Caco-2 (cell line): ENCODE data around the gene PPM1F. TPM values are rescaled to one million over a fixed set of nuclear protein-coding genes. Genes with fewer than 3 reads are reported as not detected.

Experiments
- Bru-seq: library from RNA; stranded (reverse); fragments of 400-500 nt; gene quantifications from one replicate; lab custom pipeline; 2021; lab: Mats Ljungman, UMichigan
- BruChase-seq, 2 experiments: library from RNA; stranded (reverse); fragments of 400-500 nt; gene quantifications; one replicate each; lab custom pipeline; 2021; lab: Mats Ljungman, UMichigan
- BruUV-seq: library from RNA; stranded (reverse); fragments of 400-500 nt; replicated peaks from 2 replicates; lab custom pipeline; 2021; lab: Mats Ljungman, UMichigan
- CTCF ChIA-PET: fragments of 300-600 bp; sonication (Branson Sonifier 250); formaldehyde crosslinking; loops from one replicate; lab custom pipeline; 2022; ENCODE audit warnings: antibody characterized with exemption; lab: Charles Lee
- POLR2A ChIA-PET: fragments of 300-600 bp; sonication (Branson Sonifier 250); formaldehyde crosslinking; loops from one replicate; lab custom pipeline; 2022; ENCODE audit warnings: antibody characterized with exemption; lab: Charles Lee
- DNase-seq, 2 experiments: peaks; one replicate each; pipeline versions ENCODE4 v3.0.0 to v3.0.0-alpha.2; 2020 to 2022
- H3K27me3 ChIP-seq: replicated peaks from 2 replicates; pipeline ENCODE4 v1.6.0; 2011; ENCODE audit warnings: low read length; ENCODE audit not compliant: control insufficient read depth, insufficient read depth
- H3K36me3 ChIP-seq: 2 replicates; pipeline ENCODE4 v1.5.1; 2011; ENCODE audit warnings: low read length; ENCODE audit not compliant: control insufficient read depth, insufficient read depth
- H3K4me1 ChIP-seq: fragments of 250-450 bp; sonication (Bioruptor Pico); 2 replicates; pipeline ENCODE4 v1.5.1; 2020; ENCODE audit warnings: mild to moderate bottlenecking
- H3K4me3 ChIP-seq: 2 replicates; pipeline ENCODE4 v1.5.1; 2011; ENCODE audit warnings: low read depth, mild to moderate bottlenecking, control low read depth, low read length
- H3K9me3 ChIP-seq: fragments of 250-450 bp; sonication (Bioruptor Pico); 2 replicates; pipeline ENCODE4 v1.5.1; 2020; ENCODE audit warnings: mild to moderate bottlenecking, moderate library complexity
- H3K27ac Mint-ChIP-seq: one replicate; pipeline ENCODE4 v1.8.0; 2022; ENCODE audit warnings: mixed read lengths; ENCODE audit not compliant: unreplicated experiment
- H3K27me3 Mint-ChIP-seq: one replicate; pipeline ENCODE4 v1.8.0; 2022; ENCODE audit warnings: mixed read lengths; ENCODE audit not compliant: insufficient read depth, unreplicated experiment
- H3K36me3 Mint-ChIP-seq: one replicate; pipeline ENCODE4 v1.8.0; 2022; ENCODE audit warnings: mild to moderate bottlenecking, mixed read lengths; ENCODE audit not compliant: insufficient read depth, unreplicated experiment
- H3K4me1 Mint-ChIP-seq: one replicate; pipeline ENCODE4 v1.8.0; 2022; ENCODE audit warnings: low read depth, mixed read lengths; ENCODE audit not compliant: unreplicated experiment
- H3K4me3 Mint-ChIP-seq: one replicate; pipeline ENCODE4 v1.8.0; 2022; ENCODE audit warnings: mild to moderate bottlenecking, moderate library complexity, mixed read lengths; ENCODE audit not compliant: unreplicated experiment
- H3K9me3 Mint-ChIP-seq: one replicate; pipeline ENCODE4 v1.8.0; 2022; ENCODE audit warnings: mixed read lengths; ENCODE audit not compliant: unreplicated experiment
- intact Hi-C: fragments of 100-400 bp; cut with micrococcal nuclease; formaldehyde crosslinking; loops from one replicate; pipeline ENCODE4 v1.10.0; 2022; ENCODE audit not compliant: unreplicated experiment
- long read RNA-seq: library from polyadenylated mRNA; stranded (forward); transcript quantifications from one replicate; pipeline ENCODE4 v2.0.0, GENCODE V29; 2022
- total RNA-seq: library from RNA; stranded (reverse); gene quantifications from 2 replicates; pipeline ENCODE4 v1.2.3, GENCODE V29; 2022
- TF ChIP-seq, protein P1 (sequence below), 2 experiments: fragments of 200-600 bp in 1 of 2; IDR thresholded peaks; 1 replicate in 1 of 2; 2 replicates in 1 of 2; pipeline versions ENCODE4 v1.5.1 to v1.8.0; 2011 to 2022; ENCODE audit warnings: antibody characterized with exemption in 1 of 2, control low read depth in 1 of 2, inconsistent platforms in 1 of 2, low read depth in 1 of 2, low read length in 1 of 2, mild to moderate bottlenecking in 1 of 2, moderate library complexity in 1 of 2; ENCODE audit not compliant: insufficient read depth in 1 of 2, severe bottlenecking in 1 of 2, unreplicated experiment in 1 of 2

Gene PPM1F
- 18.9 and 25.8 TPM in 2 replicates for total RNA-seq
- percentile 51 among the genes with signal in this experiment for Bru-seq, nascent RNA
- percentile 59 among the genes with signal in this experiment for BruChase-seq, experiment 1, labeled RNA remaining after a 2-hour chase
- BruChase-seq, experiment 2, labeled RNA remaining after a 6-hour chase: percentile 63 among the genes with signal in this experiment
- long read RNA-seq, full-length matches to known transcripts: 17 of 32 reads
- long read RNA-seq, partial matches to known transcripts: 5 of 32 reads
- long read RNA-seq, other reads (novel, unspliced or antisense): 10 of 32 reads

DNA sequence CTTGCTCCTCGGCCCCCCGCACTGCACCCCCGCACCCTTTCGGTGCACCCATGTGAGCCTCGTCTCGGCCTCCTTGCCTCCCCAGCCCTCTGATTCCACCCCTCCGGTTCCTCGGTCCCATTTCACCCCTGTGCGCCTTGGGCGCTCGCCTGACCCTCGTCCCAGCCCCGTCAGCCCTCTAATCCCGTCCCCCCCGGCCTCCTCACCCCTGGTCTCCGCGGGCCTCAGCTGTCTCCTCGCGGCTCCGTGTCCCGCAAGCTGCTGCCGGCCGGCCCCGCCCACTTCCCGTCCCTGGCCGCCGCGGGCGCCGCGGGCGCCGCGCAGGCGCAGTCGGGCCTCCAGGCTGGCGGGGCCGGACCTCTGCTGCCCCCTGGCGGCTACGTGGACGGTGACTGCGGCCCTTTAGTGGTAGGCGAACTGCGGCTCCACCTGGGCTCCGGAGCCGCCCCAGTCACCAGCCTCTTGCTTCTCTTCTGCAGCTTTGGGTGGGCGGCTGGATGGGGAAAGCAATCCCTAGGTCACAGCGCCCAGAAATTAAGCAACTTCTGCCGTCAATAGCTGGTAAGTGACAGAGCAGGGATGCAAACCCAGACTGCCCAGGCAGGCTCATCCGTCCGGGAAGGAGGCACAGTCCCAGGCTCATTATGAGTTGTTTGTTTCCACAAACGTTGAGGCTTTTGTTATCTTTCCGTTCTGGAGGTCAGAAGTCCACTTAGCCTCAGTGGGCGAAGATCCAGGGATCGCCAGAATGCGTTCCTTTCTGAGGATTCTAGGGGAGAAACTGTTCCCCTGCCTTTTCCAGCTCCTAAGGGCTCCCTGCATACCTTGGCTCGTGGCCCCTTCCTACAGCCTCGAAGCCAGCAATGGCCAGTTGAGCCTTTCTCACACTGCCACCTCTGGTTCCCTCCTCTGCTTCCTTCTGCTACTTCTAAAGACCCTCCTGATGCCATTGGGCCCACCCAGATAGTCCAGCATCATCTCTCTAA is at the start of gene PPM1F:
PPM1F (minus strand) TSS at position 263 of the 986 bp plus-strand sequence. CDS start 6,800 bp downstream, outside the sequence.
- no peaks in the 10 kb centered on the region for H3K27me3 ChIP-seq
- no peaks in the 10 kb centered on the region for H3K36me3 ChIP-seq
- no peaks in the 10 kb centered on the region for H3K9me3 ChIP-seq
- POLR2A ChIA-PET: interaction anchor here (0.6 kb wide), 1 partner anchor 1798 kb away, joined by 4 read pairs; the partner anchor contains the start of gene ZNF70
- Mint-ChIP-seq H3K36me3 (peaks cover 6% of the 10 kb centered on the region), H3K4me1 (peaks cover 2% of the 10 kb centered on the region), H3K4me3 (peak within 1 kb of the TSS; percentile 79), H3K27me3 (no peaks in the 10 kb centered on the region), H3K27ac (peak within 1 kb of the TSS; percentile 39), H3K9me3 (no peaks in the 10 kb centered on the region)
- intact Hi-C loops: loop anchor here (2.0 kb wide), 2 partner anchors 14 to 240 kb away; no protein-coding TSS in a partner anchor
- no TSS peak for BruUV-seq
- peak; percentile 72 to 92 for DNase-seq
- TF ChIP-seq, protein P1, sequence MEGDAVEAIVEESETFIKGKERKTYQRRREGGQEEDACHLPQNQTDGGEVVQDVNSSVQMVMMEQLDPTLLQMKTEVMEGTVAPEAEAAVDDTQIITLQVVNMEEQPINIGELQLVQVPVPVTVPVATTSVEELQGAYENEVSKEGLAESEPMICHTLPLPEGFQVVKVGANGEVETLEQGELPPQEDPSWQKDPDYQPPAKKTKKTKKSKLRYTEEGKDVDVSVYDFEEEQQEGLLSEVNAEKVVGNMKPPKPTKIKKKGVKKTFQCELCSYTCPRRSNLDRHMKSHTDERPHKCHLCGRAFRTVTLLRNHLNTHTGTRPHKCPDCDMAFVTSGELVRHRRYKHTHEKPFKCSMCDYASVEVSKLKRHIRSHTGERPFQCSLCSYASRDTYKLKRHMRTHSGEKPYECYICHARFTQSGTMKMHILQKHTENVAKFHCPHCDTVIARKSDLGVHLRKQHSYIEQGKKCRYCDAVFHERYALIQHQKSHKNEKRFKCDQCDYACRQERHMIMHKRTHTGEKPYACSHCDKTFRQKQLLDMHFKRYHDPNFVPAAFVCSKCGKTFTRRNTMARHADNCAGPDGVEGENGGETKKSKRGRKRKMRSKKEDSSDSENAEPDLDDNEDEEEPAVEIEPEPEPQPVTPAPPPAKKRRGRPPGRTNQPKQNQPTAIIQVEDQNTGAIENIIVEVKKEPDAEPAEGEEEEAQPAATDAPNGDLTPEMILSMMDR (IDR thresholded peaks at IDR 0.05; ENCODE audit: insufficient read depth in 1 of 2, low read depth in 1 of 2, low read length in 1 of 2, severe bottlenecking in 1 of 2, unreplicated experiment in 1 of 2): peak; percentile 76 to 87
- peaks cover 5% of the 10 kb centered on the region; the same call in 1 of the 2 replicates for H3K4me1 ChIP-seq
- CTCF ChIA-PET: interaction anchor here (1.1 to 2.4 kb wide), 6 partner anchors 14 to 239 kb away, joined by 3 to 18 read pairs (median 5); partner anchors contain the start of genes TOP3B and YPEL1
- H3K4me3 ChIP-seq: peak within 1 kb of the TSS; percentile 97

DNA sequence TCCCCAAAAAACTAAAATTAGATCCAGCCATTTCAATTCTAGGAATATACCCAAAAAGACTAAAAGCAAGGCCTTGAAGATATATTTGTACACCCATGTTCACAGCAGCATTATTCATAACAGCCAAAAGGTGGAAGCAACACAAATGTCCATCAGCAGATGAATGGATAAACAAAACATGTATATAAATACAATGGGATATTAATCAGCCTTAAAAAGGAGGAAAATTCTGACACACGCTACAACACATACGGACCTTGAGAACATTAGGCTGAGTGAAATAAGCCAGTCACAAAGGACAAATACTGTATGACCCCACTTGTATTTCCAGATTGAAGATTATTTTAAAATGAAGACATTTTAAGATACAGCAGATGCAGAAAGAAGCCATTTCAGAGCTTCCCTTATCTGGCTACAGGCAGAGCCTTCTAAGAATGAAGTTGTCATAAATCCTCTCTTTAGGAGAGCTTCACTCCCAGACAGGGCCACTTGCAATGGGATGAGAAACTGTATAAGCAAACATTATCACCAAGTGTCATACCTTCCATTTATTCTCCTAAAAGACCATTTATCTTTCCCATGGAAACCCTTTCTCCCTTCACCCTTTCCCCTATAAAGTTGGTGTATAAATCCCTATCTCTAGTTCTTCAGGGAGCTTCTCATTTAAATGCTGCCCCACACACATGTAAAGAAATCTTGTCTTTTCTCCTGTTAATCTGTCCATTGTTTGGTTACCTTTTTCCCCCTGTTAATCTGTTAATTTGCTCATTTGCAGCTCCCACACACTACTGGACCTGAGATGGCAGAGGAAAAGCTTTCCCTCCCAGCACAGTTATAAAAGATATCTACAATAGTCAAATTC is 49.2 kb upstream of the PPM1F start:
- Mint-ChIP-seq H3K4me3 (no peak overlapping the region), H3K4me1 (no peaks in the 10 kb centered on the region), H3K27me3 (peaks cover 2% of the 10 kb centered on the region), H3K36me3 (no peaks in the 10 kb centered on the region), H3K9me3 (no peaks in the 10 kb centered on the region), H3K27ac (no peak overlapping the region)
- CTCF ChIA-PET: interaction anchor here (0.6 kb wide), 1 partner anchor 1616 kb away, joined by 3 read pairs; no protein-coding TSS in a partner anchor
- TF ChIP-seq, protein P1 (IDR thresholded peaks at IDR 0.05; ENCODE audit: insufficient read depth in 1 of 2, low read depth in 1 of 2, low read length in 1 of 2, severe bottlenecking in 1 of 2, unreplicated experiment in 1 of 2): no peak
- no TSS peak for BruUV-seq
- Histone ChIP-seq H3K4me3 (no peak overlapping the region), H3K36me3 (no peaks in the 10 kb centered on the region), H3K4me1 (no peaks in the 10 kb centered on the region), H3K9me3 (no peaks in the 10 kb centered on the region), H3K27me3 (no peaks in the 10 kb centered on the region)
- POLR2A ChIA-PET: no interaction called here
- intact Hi-C loops: no loop called here
- no peak for DNase-seq
